K562 (cell line): Measurements from ENCODE around the gene EID2.

Source experiments
- ARNT ChIP-seq, 2 experiments: fragments of 450-650 bp; IDR thresholded peaks; 2 replicates each; pipeline ENCODE4 v1.6.1; 2016; ENCODE audit warnings: mild to moderate bottlenecking in 1 of 2
- EZH2 ChIP-seq: IDR thresholded peaks from 2 replicates; pipeline ENCODE4 v1.6.1; 2012; ENCODE audit warnings: low read depth, mild to moderate bottlenecking, inconsistent platforms, low read length, borderline replicate concordance
- HIVEP1 ChIP-seq: fragments of 250-450 bp; sonication (Bioruptor Pico); IDR thresholded peaks from 2 replicates; pipeline ENCODE4 v1.4.0; 2020; ENCODE audit warnings: mild to moderate bottlenecking
- HLTF ChIP-seq: fragments of 450-650 bp; IDR thresholded peaks from 2 replicates; pipeline ENCODE4 v1.6.1; 2016
- MAFK ChIP-seq: IDR thresholded peaks from 2 replicates; pipeline ENCODE4 v1.6.1; 2011; ENCODE audit warnings: low read length, improper control_type of control experiment
- POLR2AphosphoS5 ChIP-seq: IDR thresholded peaks from 2 replicates; pipeline ENCODE4 v1.6.1; 2011; ENCODE audit warnings: mild to moderate bottlenecking, low read depth, low read length, moderate library complexity; ENCODE audit not compliant: control insufficient read depth, insufficient read depth
- RCOR1 ChIP-seq, 2 experiments: IDR thresholded peaks; 2 replicates each; pipeline ENCODE4 v1.6.1; 2012; ENCODE audit warnings: low read depth in 2 of 2, low read length in 2 of 2, borderline replicate concordance in 1 of 2, improper control_type of control experiment in 1 of 2
- SMAD4 ChIP-seq: fragments of 250-450 bp; sonication (Bioruptor Pico); conservative IDR thresholded peaks from 2 replicates; pipeline ENCODE4 v1.8.0; 2021; ENCODE audit warnings: inconsistent platforms, mild to moderate bottlenecking, moderate library complexity
- TCF7 ChIP-seq: sonication (generic); IDR thresholded peaks from 2 replicates; pipeline ENCODE4 v1.6.1; 2016; ENCODE audit warnings: antibody characterized with exemption, borderline replicate concordance
- ZBTB7A ChIP-seq: IDR thresholded peaks from 2 replicates; pipeline ENCODE4 v1.6.1; 2011; ENCODE audit warnings: low read depth, mild to moderate bottlenecking, low read length, moderate library complexity, borderline replicate concordance; ENCODE audit not compliant: control insufficient read depth
- ZNF143 ChIP-seq: sonication (generic); formaldehyde crosslinking; IDR thresholded peaks from 2 replicates; pipeline ENCODE4 v1.9.0; 2022; ENCODE audit warnings: mild to moderate bottlenecking, missing genetic modification reagents
- ZNF239 ChIP-seq: fragments of 250-450 bp; sonication (Bioruptor Pico); IDR thresholded peaks from 2 replicates; pipeline ENCODE4 v1.4.0; 2020; ENCODE audit warnings: mild to moderate bottlenecking
- TF ChIP-seq, protein P1 (sequence below), 3 experiments: IDR thresholded peaks in 2 of 3; conservative IDR thresholded peaks in 1 of 3; 2 replicates each; pipeline ENCODE4 v1.5.1; 2011 to 2012; ENCODE audit warnings: low read length in 3 of 3, mild to moderate bottlenecking in 3 of 3, control low read depth in 2 of 3, improper control_type of control experiment in 1 of 3, inconsistent platforms in 1 of 3, low read depth in 1 of 3, mixed read lengths in 1 of 3, moderate library complexity in 1 of 3; ENCODE audit not compliant: insufficient read depth in 2 of 3

DNA sequence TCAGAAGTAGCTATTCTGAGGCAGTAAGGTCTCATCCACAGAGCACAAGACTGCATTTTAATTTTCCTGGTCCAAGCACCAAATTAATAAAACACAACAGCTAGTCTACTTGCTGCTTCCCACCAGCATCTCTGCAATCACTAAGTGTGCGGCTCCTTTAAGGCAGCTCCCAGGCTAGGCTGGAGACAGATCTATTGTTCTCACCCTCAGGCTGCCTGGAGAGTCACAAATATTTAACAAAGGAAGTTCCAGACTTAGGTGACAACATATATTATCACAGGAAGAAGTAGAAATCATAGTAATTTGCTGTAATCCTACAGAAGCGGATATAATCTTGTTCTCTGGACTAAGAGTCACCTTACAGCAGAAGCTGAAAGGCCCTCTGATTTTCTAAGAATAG lies 2.2 kb upstream of the EID2 start:
- no peak for TF ChIP-seq EZH2
- TF ChIP-seq POLR2AphosphoS5: no peak
- no peak for TF ChIP-seq ZBTB7A
- TF ChIP-seq RCOR1 (IDR thresholded peaks at IDR 0.05; ENCODE audit: borderline replicate concordance in 1 of 2, low read depth in 2 of 2, low read length in 2 of 2): no peak
- no peak for TF ChIP-seq HLTF
- TF ChIP-seq ZNF239 (CRISPR knock-in tag): no peak
- no peak for TF ChIP-seq MAFK
- no peak for TF ChIP-seq ARNT (IDR thresholded peaks at IDR 0.05)
- no peak for TF ChIP-seq TCF7
- TF ChIP-seq, protein P1, sequence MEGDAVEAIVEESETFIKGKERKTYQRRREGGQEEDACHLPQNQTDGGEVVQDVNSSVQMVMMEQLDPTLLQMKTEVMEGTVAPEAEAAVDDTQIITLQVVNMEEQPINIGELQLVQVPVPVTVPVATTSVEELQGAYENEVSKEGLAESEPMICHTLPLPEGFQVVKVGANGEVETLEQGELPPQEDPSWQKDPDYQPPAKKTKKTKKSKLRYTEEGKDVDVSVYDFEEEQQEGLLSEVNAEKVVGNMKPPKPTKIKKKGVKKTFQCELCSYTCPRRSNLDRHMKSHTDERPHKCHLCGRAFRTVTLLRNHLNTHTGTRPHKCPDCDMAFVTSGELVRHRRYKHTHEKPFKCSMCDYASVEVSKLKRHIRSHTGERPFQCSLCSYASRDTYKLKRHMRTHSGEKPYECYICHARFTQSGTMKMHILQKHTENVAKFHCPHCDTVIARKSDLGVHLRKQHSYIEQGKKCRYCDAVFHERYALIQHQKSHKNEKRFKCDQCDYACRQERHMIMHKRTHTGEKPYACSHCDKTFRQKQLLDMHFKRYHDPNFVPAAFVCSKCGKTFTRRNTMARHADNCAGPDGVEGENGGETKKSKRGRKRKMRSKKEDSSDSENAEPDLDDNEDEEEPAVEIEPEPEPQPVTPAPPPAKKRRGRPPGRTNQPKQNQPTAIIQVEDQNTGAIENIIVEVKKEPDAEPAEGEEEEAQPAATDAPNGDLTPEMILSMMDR (IDR thresholded peaks at IDR 0.05 in 2 of 3, conservative IDR thresholded peaks at IDR 0.05 in 1 of 3; ENCODE audit: insufficient read depth in 2 of 3, low read depth in 1 of 3, low read length in 3 of 3): no peak
- TF ChIP-seq SMAD4 (CRISPR knock-in tag): no peak
- no peak for TF ChIP-seq HIVEP1
- TF ChIP-seq ZNF143 (CRISPR knock-in tag): no peak
